SK-N-SH (cell line): ENCODE results near the gene SEMA3A. TPM values are rescaled to one million over a fixed set of nuclear protein-coding genes. Genes with fewer than 3 reads are reported as not detected.

Experiments used
- CTCF ChIA-PET: fragments of 300-600, 350-600 bp; formaldehyde crosslinking; extraction: SDS; loops from one replicate; lab custom pipeline; 2021; lab: Yijun Ruan, JAX
- POLR2A ChIA-PET: fragments of 350-600 bp; sonication (Branson Sonifier 250); formaldehyde crosslinking; extraction: SDS; loops from one replicate; lab custom pipeline; 2020; ENCODE audit warnings: antibody characterized with exemption, inconsistent platforms; lab: Yijun Ruan, JAX
- DNase-seq: peaks from one replicate; pipeline ENCODE4 v3.0.0; 2012
- H2AFZ ChIP-seq: fragments of 200-600 bp; sonication (generic); 2 replicates; pipeline ENCODE4 v1.8.1; 2016; ENCODE audit warnings: antibody characterized with exemption, mild to moderate bottlenecking, low read depth
- H3F3A ChIP-seq: fragments of 200-600 bp; sonication (generic); replicated peaks from 2 replicates; pipeline ENCODE3; 2016; ENCODE audit warnings: antibody characterized with exemption, mild to moderate bottlenecking; ENCODE audit not compliant: insufficient read depth
- H3K27ac ChIP-seq, 2 experiments: fragments of 200-500 bp in 1 of 2; fragments of 200-600 bp in 1 of 2; sonication (Bioruptor generic) in 1 of 2; sonication (generic), shearing (Covaris generic) in 1 of 2; 2 replicates each; pipeline versions ENCODE4 v1.5.1 to v1.6.1; 2014 to 2016; ENCODE audit warnings: low read depth in 2 of 2, inconsistent platforms in 1 of 2, low read length in 1 of 2, mild to moderate bottlenecking in 1 of 2, mixed read lengths in 1 of 2
- H3K27me3 ChIP-seq: fragments of 200-600 bp; sonication (generic), shearing (Covaris generic); 2 replicates; pipeline ENCODE4 v1.6.1; 2016; ENCODE audit warnings: mixed run types; ENCODE audit not compliant: insufficient read depth
- H3K36me3 ChIP-seq, 2 experiments: fragments of 200-500 bp in 1 of 2; fragments of 200-600 bp in 1 of 2; sonication (Bioruptor generic) in 1 of 2; sonication (generic) in 1 of 2; replicated peaks in 1 of 2; 2 replicates each; pipeline versions ENCODE3 to v1.5.1; 2014 to 2016; ENCODE audit warnings: low read length in 1 of 2, mild to moderate bottlenecking in 1 of 2; ENCODE audit not compliant: insufficient read depth in 2 of 2, control insufficient read depth in 1 of 2
- H3K4me1 ChIP-seq, 2 experiments: fragments of 200-500 bp in 1 of 2; fragments of 200-600 bp in 1 of 2; sonication (Bioruptor generic) in 1 of 2; sonication (generic), shearing (Covaris generic) in 1 of 2; 2 replicates each; pipeline versions ENCODE4 v1.5.1 to v1.6.1; 2014 to 2016; ENCODE audit warnings: low read depth in 1 of 2, low read length in 1 of 2, mixed run types in 1 of 2; ENCODE audit not compliant: insufficient read depth in 2 of 2, control insufficient read depth in 1 of 2
- H3K4me2 ChIP-seq: fragments of 200-600 bp; sonication (generic), shearing (Covaris generic); 2 replicates; pipeline ENCODE4 v1.6.1; 2017; ENCODE audit warnings: mixed run types
- H3K4me3 ChIP-seq, 2 experiments: fragments of 200-500 bp in 1 of 2; fragments of 200-600 bp in 1 of 2; sonication (Bioruptor generic) in 1 of 2; sonication (generic), shearing (Covaris generic) in 1 of 2; 2 replicates each; pipeline versions ENCODE4 v1.5.1 to v1.8.1; 2014 to 2016; ENCODE audit warnings: low read depth in 2 of 2, inconsistent platforms in 1 of 2, low read length in 1 of 2, mild to moderate bottlenecking in 1 of 2, mixed read lengths in 1 of 2, moderate library complexity in 1 of 2
- H3K79me2 ChIP-seq: fragments of 200-600 bp; sonication (generic); 2 replicates; pipeline ENCODE4 v1.8.1; 2017; ENCODE audit warnings: mild to moderate bottlenecking; ENCODE audit not compliant: insufficient read depth
- H3K9ac ChIP-seq: fragments of 200-600 bp; sonication (generic); 2 replicates; pipeline ENCODE4 v1.6.1; 2017; ENCODE audit warnings: mixed run types
- H3K9me2 ChIP-seq: fragments of 200-600 bp; sonication (generic); 2 replicates; pipeline ENCODE4 v1.6.1; 2017; ENCODE audit warnings: mixed run types
- H3K9me3 ChIP-seq: fragments of 200-600 bp; sonication (generic); 2 replicates; pipeline ENCODE4 v1.6.1; 2017; ENCODE audit warnings: mixed run types, mild to moderate bottlenecking, moderate library complexity
- H4K20me1 ChIP-seq: fragments of 200-600 bp; sonication (generic); 2 replicates; pipeline ENCODE4 v1.6.1; 2017; ENCODE audit warnings: mild to moderate bottlenecking, mixed run types; ENCODE audit not compliant: insufficient read depth
- CHD2 ChIP-seq: fragments of 150-350 bp; IDR thresholded peaks from 2 replicates; pipeline ENCODE4 v1.6.1; 2018; ENCODE audit warnings: low read length; ENCODE audit not compliant: partially characterized antibody
- ELF1 ChIP-seq: IDR thresholded peaks from 2 replicates; pipeline ENCODE4 v1.4.0; 2012
- EP300 ChIP-seq, 2 experiments: IDR thresholded peaks; 2 replicates each; pipeline versions ENCODE4 v1.4.0 to v1.6.1; 2012; ENCODE audit warnings: borderline replicate concordance in 1 of 2, low read depth in 1 of 2, low read length in 1 of 2
- FOSL2 ChIP-seq: IDR thresholded peaks from 2 replicates; pipeline ENCODE4 v1.4.0; 2012; ENCODE audit warnings: low read depth, mild to moderate bottlenecking, moderate library complexity, borderline replicate concordance
- GABPA ChIP-seq: IDR thresholded peaks from 2 replicates; pipeline ENCODE4 v1.4.0; 2012; ENCODE audit warnings: low read depth, mild to moderate bottlenecking
- GATA2 ChIP-seq: sonication (generic); formaldehyde crosslinking; IDR thresholded peaks from 2 replicates; pipeline ENCODE4 v1.5.0; 2020; ENCODE audit warnings: mild to moderate bottlenecking, missing genetic modification reagents
- MEF2A ChIP-seq: IDR thresholded peaks from 2 replicates; pipeline ENCODE4 v1.4.0; 2012; ENCODE audit warnings: low read depth, borderline replicate concordance
- MXI1 ChIP-seq: IDR thresholded peaks from 2 replicates; pipeline ENCODE4 v1.6.1; 2012; ENCODE audit warnings: mild to moderate bottlenecking, low read depth, low read length, improper control_type of control experiment
- NFIC ChIP-seq: IDR thresholded peaks from 2 replicates; pipeline ENCODE4 v1.4.0; 2012; ENCODE audit warnings: borderline replicate concordance
- NRF1 ChIP-seq: IDR thresholded peaks from 2 replicates; pipeline ENCODE4 v1.6.1; 2012; ENCODE audit warnings: low read depth, mild to moderate bottlenecking, low read length
- POLR2AphosphoS5 ChIP-seq: IDR thresholded peaks from 2 replicates; pipeline ENCODE4 v1.6.1; 2012; ENCODE audit warnings: low read depth, low read length
- RCOR1 ChIP-seq: fragments of 150-350 bp; IDR thresholded peaks from 2 replicates; pipeline ENCODE4 v1.6.1; 2017; ENCODE audit warnings: antibody characterized with exemption, low read length
- RFX5 ChIP-seq: IDR thresholded peaks from 2 replicates; pipeline ENCODE4 v1.6.1; 2012; ENCODE audit warnings: mild to moderate bottlenecking, improper control_type of control experiment, low read length
- SMC3 ChIP-seq: IDR thresholded peaks from 2 replicates; pipeline ENCODE4 v1.6.1; 2012; ENCODE audit warnings: low read depth, low read length, improper control_type of control experiment
- TAF1 ChIP-seq: IDR thresholded peaks from 2 replicates; pipeline ENCODE4 v1.6.1; 2012; ENCODE audit warnings: low read depth, mild to moderate bottlenecking, low read length, moderate library complexity, borderline replicate concordance
- TCF12 ChIP-seq: IDR thresholded peaks from 2 replicates; pipeline ENCODE4 v1.4.0; 2012
- YY1 ChIP-seq: IDR thresholded peaks from 2 replicates; pipeline ENCODE4 v1.4.0; 2012; ENCODE audit warnings: low read depth, mild to moderate bottlenecking
- WGBS: methylation state at CpG from one replicate; pipeline ENCODE4 v1.1.6; 2017; ENCODE audit warnings: low lambda C conversion rate; 5-methylcytosine and 5-hydroxymethylcytosine counted together
- polyA plus RNA-seq, 3 experiments: library from polyadenylated mRNA; depleted of rRNA; stranded (reverse); fragments of >200 nt; gene quantifications; 2 replicates each; pipeline ENCODE4 v1.2.3, GENCODE V29; 2012
- TF ChIP-seq, protein P1 (sequence below): IDR thresholded peaks from 2 replicates; pipeline ENCODE4 v1.4.0; 2012; ENCODE audit warnings: low read depth, borderline replicate concordance
- TF ChIP-seq, protein P2 (sequence below): fragments of 150-350 bp; IDR thresholded peaks from 2 replicates; pipeline ENCODE4 v1.6.1; 2016; ENCODE audit warnings: mild to moderate bottlenecking, low read depth, low read length
- TF ChIP-seq, protein P3 (sequence below): fragments of 200-600 bp; sonication (generic); IDR thresholded peaks from 2 replicates; pipeline ENCODE4 v1.6.1; 2017; ENCODE audit warnings: antibody characterized with exemption, mild to moderate bottlenecking, moderate library complexity

The SEMA3A gene
- polyA plus RNA-seq, 1 of the 3 experiments (the other 2 are of a cell fraction), result 15.9 TPM

DNA sequence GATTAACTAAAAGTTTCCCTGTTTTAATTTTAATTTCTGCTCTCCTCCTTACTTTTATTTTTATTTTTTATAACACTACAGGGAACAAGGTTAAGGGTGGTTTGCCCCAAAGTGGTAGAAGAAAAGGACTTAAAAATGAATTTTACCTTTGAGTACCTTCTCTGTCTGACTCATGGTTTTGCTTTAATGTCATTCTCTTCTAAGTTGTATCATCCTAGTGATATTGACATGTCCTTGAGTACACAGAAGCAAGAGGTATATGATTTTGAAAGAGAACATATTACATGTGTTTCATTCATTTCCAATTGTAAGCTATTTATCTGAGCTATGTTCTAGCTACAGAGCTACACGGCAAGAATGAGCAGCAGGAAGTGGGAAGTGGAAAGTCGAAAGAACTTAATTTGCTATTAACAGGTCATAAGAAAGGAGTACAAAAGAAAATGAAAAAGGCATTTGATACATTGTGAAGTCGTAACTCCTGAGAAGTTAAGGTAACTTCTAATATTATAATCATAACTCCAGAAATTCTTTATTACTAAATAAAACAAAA is 112.5 kb downstream of the SEMA3A start:
- no peaks in the 10 kb centered on the region for H3K79me2 ChIP-seq
- no peak overlapping the region for H3K4me2 ChIP-seq
- no peak overlapping the region for H3K9ac ChIP-seq
- no peaks in the 10 kb centered on the region for H4K20me1 ChIP-seq
- no peak overlapping the region for H3K4me3 ChIP-seq
- H3K9me3 ChIP-seq, result no peaks in the 10 kb centered on the region
- DNase-seq, result no peak
- peaks cover 0 to 23% of the 10 kb centered on the region in 2 experiments; a peak in 3 of 4 replicates for H3K4me1 ChIP-seq
- H3K27ac ChIP-seq, result no peak overlapping the region
- H3F3A ChIP-seq, result peaks cover 10% of the 10 kb centered on the region
- H3K36me3 ChIP-seq, result peaks cover 0 to 4% of the 10 kb centered on the region in 2 experiments
- CTCF ChIA-PET, result no interaction called here
- POLR2A ChIA-PET, result no interaction called here
- H2AFZ ChIP-seq, result no peak overlapping the region
- 83% methylated on average over 3 of the region's 3 CpGs for WGBS
- no peaks in the 10 kb centered on the region for H3K9me2 ChIP-seq
- no peaks in the 10 kb centered on the region for H3K27me3 ChIP-seq
- TF ChIP-seq GATA2 (CRISPR knock-in tag) (no peak), RFX5 (no peak), NRF1 (no peak), EP300 (IDR thresholded peaks at IDR 0.05; ENCODE audit: borderline replicate concordance in 1 of 2, low read depth in 1 of 2, low read length in 1 of 2) (no peak), CHD2 (no peak), NFIC (no peak), TAF1 (no peak), SMC3 (no peak), ELF1 (no peak), POLR2AphosphoS5 (no peak), MEF2A (no peak), YY1 (no peak), TCF12 (no peak), MXI1 (no peak), GABPA (no peak), FOSL2 (no peak), RCOR1 (no peak)
- TF ChIP-seq, protein P1, sequence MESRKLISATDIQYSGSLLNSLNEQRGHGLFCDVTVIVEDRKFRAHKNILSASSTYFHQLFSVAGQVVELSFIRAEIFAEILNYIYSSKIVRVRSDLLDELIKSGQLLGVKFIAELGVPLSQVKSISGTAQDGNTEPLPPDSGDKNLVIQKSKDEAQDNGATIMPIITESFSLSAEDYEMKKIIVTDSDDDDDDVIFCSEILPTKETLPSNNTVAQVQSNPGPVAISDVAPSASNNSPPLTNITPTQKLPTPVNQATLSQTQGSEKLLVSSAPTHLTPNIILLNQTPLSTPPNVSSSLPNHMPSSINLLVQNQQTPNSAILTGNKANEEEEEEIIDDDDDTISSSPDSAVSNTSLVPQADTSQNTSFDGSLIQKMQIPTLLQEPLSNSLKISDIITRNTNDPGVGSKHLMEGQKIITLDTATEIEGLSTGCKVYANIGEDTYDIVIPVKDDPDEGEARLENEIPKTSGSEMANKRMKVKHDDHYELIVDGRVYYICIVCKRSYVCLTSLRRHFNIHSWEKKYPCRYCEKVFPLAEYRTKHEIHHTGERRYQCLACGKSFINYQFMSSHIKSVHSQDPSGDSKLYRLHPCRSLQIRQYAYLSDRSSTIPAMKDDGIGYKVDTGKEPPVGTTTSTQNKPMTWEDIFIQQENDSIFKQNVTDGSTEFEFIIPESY, result no peak
- TF ChIP-seq, protein P2, sequence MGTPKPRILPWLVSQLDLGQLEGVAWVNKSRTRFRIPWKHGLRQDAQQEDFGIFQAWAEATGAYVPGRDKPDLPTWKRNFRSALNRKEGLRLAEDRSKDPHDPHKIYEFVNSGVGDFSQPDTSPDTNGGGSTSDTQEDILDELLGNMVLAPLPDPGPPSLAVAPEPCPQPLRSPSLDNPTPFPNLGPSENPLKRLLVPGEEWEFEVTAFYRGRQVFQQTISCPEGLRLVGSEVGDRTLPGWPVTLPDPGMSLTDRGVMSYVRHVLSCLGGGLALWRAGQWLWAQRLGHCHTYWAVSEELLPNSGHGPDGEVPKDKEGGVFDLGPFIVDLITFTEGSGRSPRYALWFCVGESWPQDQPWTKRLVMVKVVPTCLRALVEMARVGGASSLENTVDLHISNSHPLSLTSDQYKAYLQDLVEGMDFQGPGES, result no peak
- TF ChIP-seq, protein P3, sequence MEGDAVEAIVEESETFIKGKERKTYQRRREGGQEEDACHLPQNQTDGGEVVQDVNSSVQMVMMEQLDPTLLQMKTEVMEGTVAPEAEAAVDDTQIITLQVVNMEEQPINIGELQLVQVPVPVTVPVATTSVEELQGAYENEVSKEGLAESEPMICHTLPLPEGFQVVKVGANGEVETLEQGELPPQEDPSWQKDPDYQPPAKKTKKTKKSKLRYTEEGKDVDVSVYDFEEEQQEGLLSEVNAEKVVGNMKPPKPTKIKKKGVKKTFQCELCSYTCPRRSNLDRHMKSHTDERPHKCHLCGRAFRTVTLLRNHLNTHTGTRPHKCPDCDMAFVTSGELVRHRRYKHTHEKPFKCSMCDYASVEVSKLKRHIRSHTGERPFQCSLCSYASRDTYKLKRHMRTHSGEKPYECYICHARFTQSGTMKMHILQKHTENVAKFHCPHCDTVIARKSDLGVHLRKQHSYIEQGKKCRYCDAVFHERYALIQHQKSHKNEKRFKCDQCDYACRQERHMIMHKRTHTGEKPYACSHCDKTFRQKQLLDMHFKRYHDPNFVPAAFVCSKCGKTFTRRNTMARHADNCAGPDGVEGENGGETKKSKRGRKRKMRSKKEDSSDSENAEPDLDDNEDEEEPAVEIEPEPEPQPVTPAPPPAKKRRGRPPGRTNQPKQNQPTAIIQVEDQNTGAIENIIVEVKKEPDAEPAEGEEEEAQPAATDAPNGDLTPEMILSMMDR, result no peak
